AG09309 (cell line): ENCODE measurements around the gene C19orf12.

ENCODE experiments used
- DNase-seq: peaks from one replicate; pipeline ENCODE4 v3.0.0-alpha.2; 2010; ENCODE audit warnings: low read depth
- H3K4me3 ChIP-seq: 2 replicates; pipeline ENCODE4 v1.5.1; 2011; ENCODE audit warnings: mild to moderate bottlenecking, low read depth, low read length, moderate library complexity; ENCODE audit not compliant: control insufficient read depth
- TF ChIP-seq, protein P1 (sequence below): IDR thresholded peaks from 2 replicates; pipeline ENCODE4 v1.5.1; 2011; ENCODE audit warnings: mild to moderate bottlenecking, low read depth, low read length, inconsistent platforms; ENCODE audit not compliant: insufficient read depth, control insufficient read depth; ENCODE audit errors: missing control alignments

The C19orf12 gene

DNA sequence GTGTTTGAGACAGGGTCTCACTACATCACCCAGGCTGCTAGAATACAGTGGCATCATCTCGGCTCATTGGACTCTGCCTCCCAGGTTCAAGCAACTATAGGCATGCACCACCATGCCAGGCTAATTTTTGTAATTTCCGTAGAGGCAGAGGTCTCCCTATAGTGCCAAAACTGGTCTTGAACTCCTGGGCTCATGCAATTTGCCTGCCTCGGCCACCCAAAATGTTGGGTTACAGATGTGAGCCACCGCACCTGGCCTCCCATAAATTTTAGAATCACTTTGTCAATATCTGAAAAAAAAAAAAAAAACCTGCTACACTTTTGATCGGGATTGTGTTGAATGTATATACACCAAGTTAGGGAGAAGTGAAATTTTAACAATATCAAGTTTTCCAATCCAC is 61.7 kb downstream of the C19orf12 start:
- TF ChIP-seq, protein P1, sequence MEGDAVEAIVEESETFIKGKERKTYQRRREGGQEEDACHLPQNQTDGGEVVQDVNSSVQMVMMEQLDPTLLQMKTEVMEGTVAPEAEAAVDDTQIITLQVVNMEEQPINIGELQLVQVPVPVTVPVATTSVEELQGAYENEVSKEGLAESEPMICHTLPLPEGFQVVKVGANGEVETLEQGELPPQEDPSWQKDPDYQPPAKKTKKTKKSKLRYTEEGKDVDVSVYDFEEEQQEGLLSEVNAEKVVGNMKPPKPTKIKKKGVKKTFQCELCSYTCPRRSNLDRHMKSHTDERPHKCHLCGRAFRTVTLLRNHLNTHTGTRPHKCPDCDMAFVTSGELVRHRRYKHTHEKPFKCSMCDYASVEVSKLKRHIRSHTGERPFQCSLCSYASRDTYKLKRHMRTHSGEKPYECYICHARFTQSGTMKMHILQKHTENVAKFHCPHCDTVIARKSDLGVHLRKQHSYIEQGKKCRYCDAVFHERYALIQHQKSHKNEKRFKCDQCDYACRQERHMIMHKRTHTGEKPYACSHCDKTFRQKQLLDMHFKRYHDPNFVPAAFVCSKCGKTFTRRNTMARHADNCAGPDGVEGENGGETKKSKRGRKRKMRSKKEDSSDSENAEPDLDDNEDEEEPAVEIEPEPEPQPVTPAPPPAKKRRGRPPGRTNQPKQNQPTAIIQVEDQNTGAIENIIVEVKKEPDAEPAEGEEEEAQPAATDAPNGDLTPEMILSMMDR, result no peak
- H3K4me3 ChIP-seq, result no peak overlapping the region
- DNase-seq, result no peak

DNA sequence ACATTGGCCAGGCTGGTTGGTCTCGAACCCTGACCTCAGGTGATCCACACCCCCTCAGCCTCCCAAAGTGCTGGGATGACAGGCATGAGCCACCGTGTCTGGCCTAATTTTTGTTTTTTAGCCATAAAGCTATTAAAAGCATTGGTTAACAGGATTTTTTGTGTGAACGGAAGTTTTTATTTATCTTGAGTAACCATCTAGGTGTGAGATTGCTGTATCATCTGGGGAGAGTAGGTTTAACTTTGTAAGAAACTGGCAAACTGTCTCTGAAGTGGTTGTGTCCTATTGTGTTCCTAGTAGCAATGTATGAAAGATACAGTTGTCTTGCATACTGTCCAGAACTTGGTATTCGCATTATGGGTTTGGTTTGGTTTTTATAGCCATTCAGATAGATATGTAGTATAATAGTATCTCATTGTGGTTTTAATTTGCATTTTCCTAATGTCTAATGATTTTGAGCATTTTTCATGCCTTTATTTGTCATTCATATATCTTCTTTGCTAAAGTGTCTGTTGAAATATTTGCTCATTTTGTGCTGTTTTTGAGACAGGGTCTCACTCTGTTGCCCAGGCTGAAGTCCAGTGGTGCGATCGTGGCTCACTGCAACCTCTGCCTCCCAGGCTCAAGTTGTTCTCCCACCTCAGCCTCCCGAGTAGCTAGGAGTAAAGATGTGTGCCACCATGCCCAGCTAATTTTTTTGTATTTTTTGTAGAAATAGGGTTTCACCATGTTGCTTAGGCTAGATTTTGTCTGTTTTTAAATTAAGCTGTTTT is 63.3 kb downstream of the C19orf12 start:
- DNase-seq, result no peak
- TF ChIP-seq, protein P1, result no peak
- H3K4me3 ChIP-seq, result no peak overlapping the region

DNA sequence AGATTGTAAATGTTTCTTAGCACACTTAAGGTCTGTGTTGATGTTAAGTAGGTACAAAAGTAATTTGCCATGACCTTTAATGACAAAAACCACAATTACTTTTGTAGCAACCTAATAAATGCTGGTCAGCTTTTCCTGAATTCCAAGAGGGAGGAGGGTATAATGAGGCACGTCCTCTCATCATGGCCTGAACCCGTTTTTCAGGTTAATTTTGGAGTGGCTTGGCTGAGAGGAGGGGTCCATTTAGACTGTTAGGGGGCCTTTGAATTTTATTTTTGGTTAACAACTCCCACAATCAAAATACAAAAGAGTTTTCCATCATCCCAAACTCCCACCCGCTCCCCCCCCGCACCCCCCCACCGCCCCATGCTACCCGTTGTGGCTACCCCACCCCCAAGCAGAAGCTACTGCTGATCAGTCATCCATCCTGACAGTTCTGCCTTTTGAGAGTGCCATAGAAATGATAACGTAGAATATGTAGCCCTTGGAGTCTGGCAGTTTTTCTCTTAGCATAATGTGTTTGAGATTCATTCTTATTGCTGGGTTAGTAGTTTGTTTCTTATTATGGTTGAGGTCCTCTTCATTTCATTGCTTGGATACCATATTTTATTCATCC is 64.2 kb downstream of the C19orf12 start:
- TF ChIP-seq, protein P1, result no peak
- DNase-seq, result no peak

More for the DNA sequence above, 64.2 kb downstream of the C19orf12 start:
- no peak overlapping the region for H3K4me3 ChIP-seq
